ENCODE data around the gene FDPS. TPM values are rescaled to one million over a fixed set of nuclear protein-coding genes. Genes with fewer than 3 reads are reported as not detected.

The FDPS gene
- total and polyA plus RNA-seq, 2 experiments from 2014 or later, result 167 to 565 TPM

- TF ChIP-seq CTCF (IDR thresholded peaks at IDR 0.05; ENCODE audit: low read depth, low read length), result peak; percentile 43
- Histone ChIP-seq H3K36me3 (peaks cover 2% of the 10 kb centered on the region), H3K4me3 (no peak overlapping the region), H3K4me1 (ENCODE audit: low read depth) (no peaks in the 10 kb centered on the region), H3K9me3 (ENCODE audit: low read depth) (no peaks in the 10 kb centered on the region), H3K27ac (peak overlapping the region; percentile 89), H3K27me3 (no peaks in the 10 kb centered on the region)
- peak; percentile 41 to 66 for DNase-seq (ENCODE audit: low read depth in 1 of 2, low spot score in 1 of 2)
These were observed 1.4 kb upstream of the FDPS start for GRCh38 chr1:155307247-155307740.

GRCh38 chr1:155309423-155310021 is 856 bp downstream of the FDPS start:
- TF ChIP-seq CTCF (IDR thresholded peaks at IDR 0.05; ENCODE audit: low read depth, low read length), result no peak
- Histone ChIP-seq H3K27me3 (no peaks in the 10 kb centered on the region), H3K27ac (peak overlapping the region; percentile 89), H3K4me3 (peak overlapping the region; percentile 55), H3K9me3 (ENCODE audit: low read depth) (no peaks in the 10 kb centered on the region), H3K4me1 (ENCODE audit: low read depth) (no peaks in the 10 kb centered on the region), H3K36me3 (peaks cover 8% of the 10 kb centered on the region)
- DNase-seq (ENCODE audit: low read depth in 1 of 2, low spot score in 1 of 2), result no peak

GRCh38 chr1:155313261-155313660 is 4.6 kb downstream of the FDPS start:
- no peak overlapping the region for H3K27ac ChIP-seq
- no peak for TF ChIP-seq CTCF (IDR thresholded peaks at IDR 0.05; ENCODE audit: low read depth, low read length)
- DNase-seq (ENCODE audit: low read depth in 1 of 2, low spot score in 1 of 2), result no peak

GRCh38 chr1:155316922-155317321 is 8.3 kb downstream of the FDPS start:
- no peaks in the 10 kb centered on the region for H3K4me1 ChIP-seq (ENCODE audit: low read depth)
- no peaks in the 10 kb centered on the region for H3K9me3 ChIP-seq (ENCODE audit: low read depth)
- DNase-seq (ENCODE audit: low read depth in 1 of 2, low spot score in 1 of 2), result no peak
- no peak overlapping the region for H3K27ac ChIP-seq
- H3K27me3 ChIP-seq, result no peaks in the 10 kb centered on the region
- peaks cover 17% of the 10 kb centered on the region for H3K36me3 ChIP-seq
- TF ChIP-seq CTCF (IDR thresholded peaks at IDR 0.05; ENCODE audit: low read depth, low read length), result no peak
- no peak overlapping the region for H3K4me3 ChIP-seq

More at GRCh38 chr1:155313261-155313660, 4.6 kb downstream of the FDPS start:
- Histone ChIP-seq H3K36me3 (peaks cover 8% of the 10 kb centered on the region), H3K4me3 (no peak overlapping the region), H3K4me1 (ENCODE audit: low read depth) (no peaks in the 10 kb centered on the region), H3K27me3 (no peaks in the 10 kb centered on the region), H3K9me3 (ENCODE audit: low read depth) (no peaks in the 10 kb centered on the region)

- Histone ChIP-seq H3K9me3 (ENCODE audit: low read depth) (no peaks in the 10 kb centered on the region), H3K4me1 (ENCODE audit: low read depth) (peaks cover 5% of the 10 kb centered on the region), H3K4me3 (no peak overlapping the region), H3K27ac (no peak overlapping the region), H3K27me3 (no peaks in the 10 kb centered on the region), H3K36me3 (peaks cover 14% of the 10 kb centered on the region)
- DNase-seq (ENCODE audit: low read depth in 1 of 2, low spot score in 1 of 2), result no peak
- no peak for TF ChIP-seq CTCF (IDR thresholded peaks at IDR 0.05; ENCODE audit: low read depth, low read length)
These were observed 9.4 kb downstream of the FDPS start for GRCh38 chr1:155318082-155318481.
